PC-3 (cell line): ENCODE measurements around the gene CAPN3. TPM values are rescaled to one million over a fixed set of nuclear protein-coding genes. Genes with fewer than 3 reads are reported as not detected.

ENCODE experiments used
- ATAC-seq: fragments of 200-7000 bp; cut with Tn5 transposase; 2 replicates; pipeline ENCODE4 v1.9.1; 2020; ENCODE audit warnings: mild to moderate bottlenecking, moderate library complexity
- BruUV-seq: library from RNA; stranded (reverse); fragments of 400-500 nt; replicated peaks from 2 replicates; lab custom pipeline; 2021; lab: Mats Ljungman, UMichigan
- CTCF ChIA-PET: fragments of 300-600 bp; sonication (Branson Sonifier 250); formaldehyde crosslinking; loops from one replicate; lab custom pipeline; 2022; ENCODE audit warnings: antibody characterized with exemption; lab: Charles Lee
- POLR2A ChIA-PET: fragments of 300-600 bp; sonication (Branson Sonifier 250); formaldehyde crosslinking; loops from one replicate; lab custom pipeline; 2022; ENCODE audit warnings: antibody characterized with exemption; ENCODE audit not compliant: unreplicated experiment; lab: Charles Lee
- DNase-seq: peaks from one replicate; pipeline ENCODE4 v3.0.0-alpha.2; 2015
- H2AFZ ChIP-seq: fragments of 300-600 bp; sonication (generic); 2 replicates; pipeline ENCODE4 v1.6.0; 2016; ENCODE audit warnings: antibody characterized with exemption, low read length
- H3F3A ChIP-seq: fragments of 300-600 bp; sonication (generic); one replicate; pipeline ENCODE4 v1.6.0; 2017; ENCODE audit warnings: antibody characterized with exemption, low read length, control low read depth, mild to moderate bottlenecking; ENCODE audit not compliant: unreplicated experiment
- H3K27ac ChIP-seq: fragments of 300-600 bp; sonication (generic); 2 replicates; pipeline ENCODE4 v1.5.1; 2016; ENCODE audit warnings: mild to moderate bottlenecking, low read length
- H3K27me3 ChIP-seq: fragments of 300-600 bp; sonication (generic); 2 replicates; pipeline ENCODE4 v1.6.1; 2016; ENCODE audit warnings: low read length, mixed read lengths
- H3K36me3 ChIP-seq: fragments of 300-600 bp; sonication (generic); 2 replicates; pipeline ENCODE4 v1.6.1; 2016; ENCODE audit warnings: low read depth, mixed run types, low read length, mixed read lengths
- H3K4me1 ChIP-seq: fragments of 300-600 bp; sonication (generic); 2 replicates; pipeline ENCODE4 v1.5.1; 2016; ENCODE audit warnings: low read length; ENCODE audit not compliant: insufficient read depth
- H3K4me2 ChIP-seq: fragments of 300-600 bp; sonication (generic); 2 replicates; pipeline ENCODE4 v1.6.0; 2016; ENCODE audit warnings: low read length
- H3K4me3 ChIP-seq: fragments of 300-600 bp; sonication (generic); 2 replicates; pipeline ENCODE4 v1.5.1; 2016; ENCODE audit warnings: mild to moderate bottlenecking, low read length, mixed read lengths
- H3K79me2 ChIP-seq: fragments of 300-600 bp; sonication (generic); 2 replicates; pipeline ENCODE4 v1.6.1; 2017; ENCODE audit warnings: low read length, mixed read lengths
- H3K9ac ChIP-seq: fragments of 300-600 bp; sonication (generic); 2 replicates; pipeline ENCODE4 v1.6.0; 2016; ENCODE audit warnings: mild to moderate bottlenecking, low read length
- H3K9me2 ChIP-seq: fragments of 300-600 bp; sonication (generic); replicated peaks from 2 replicates; pipeline ENCODE4 v1.6.1; 2016; ENCODE audit warnings: mixed run types, low read length, mixed read lengths
- H3K9me3 ChIP-seq: fragments of 300-600 bp; sonication (generic); 2 replicates; pipeline ENCODE4 v1.6.1; 2016; ENCODE audit warnings: low read length, mixed read lengths
- H4K20me1 ChIP-seq: fragments of 300-600 bp; sonication (generic); 2 replicates; pipeline ENCODE4 v1.6.1; 2016; ENCODE audit warnings: low read length, mixed read lengths
- EZH2 ChIP-seq: fragments of 300-600 bp; sonication (generic); IDR thresholded peaks from one replicate; pipeline ENCODE4 v1.6.1; 2017; ENCODE audit warnings: antibody characterized with exemption, mild to moderate bottlenecking, low read length; ENCODE audit not compliant: unreplicated experiment
- EZH2phosphoT487 ChIP-seq: fragments of 300-600 bp; sonication (generic); IDR thresholded peaks from 2 replicates; pipeline ENCODE4 v1.6.1; 2018; ENCODE audit warnings: mild to moderate bottlenecking, antibody characterized with exemption, low read length, borderline replicate concordance
- intact Hi-C: fragments of 100-400 bp; cut with micrococcal nuclease; formaldehyde crosslinking; loops from 2 replicates; pipeline ENCODE4 v1.9.0; 2023
- total RNA-seq: library from RNA; depleted of rRNA; stranded (reverse); fragments of >200 nt; gene quantifications from 2 replicates; pipeline ENCODE4 v1.2.3, GENCODE V29; 2014
- TF ChIP-seq, protein P1 (sequence below): fragments of 300-600 bp; sonication (generic); conservative IDR thresholded peaks from 2 replicates; pipeline ENCODE4 v1.5.1; 2017; ENCODE audit warnings: antibody characterized with exemption, low read depth, mild to moderate bottlenecking, low read length

Gene CAPN3
- total RNA-seq, 1 experiment from 2014 or later = 0.40 TPM

DNA sequence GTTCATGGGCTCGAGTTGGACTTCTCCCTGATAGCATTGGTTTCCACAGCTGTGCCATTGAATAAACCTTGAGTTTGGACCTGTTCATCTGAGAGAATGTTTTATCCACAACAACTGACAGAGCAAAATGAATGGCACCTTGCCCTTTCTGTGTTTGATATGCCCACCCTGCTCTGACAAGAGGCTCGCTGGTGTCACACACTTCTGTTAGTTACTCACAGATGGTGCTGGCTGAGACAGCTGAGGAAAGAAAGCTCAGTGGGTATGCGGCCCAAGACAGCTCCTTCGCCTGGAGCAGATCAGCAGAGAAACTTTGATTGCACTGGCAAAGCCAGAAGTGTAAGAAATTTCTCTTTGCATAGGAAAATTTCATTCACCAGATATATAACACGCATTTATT is 2.5 kb upstream of the CAPN3 start:
- Histone ChIP-seq H4K20me1 (no peaks in the 10 kb centered on the region), H3K79me2 (no peaks in the 10 kb centered on the region), H3K4me3 (no peak overlapping the region), H3K27ac (no peak overlapping the region), H3K9me3 (no peaks in the 10 kb centered on the region), H3K9me2 (no peaks in the 10 kb centered on the region), H3K9ac (no peak overlapping the region), H2AFZ (no peak overlapping the region), H3K36me3 (no peaks in the 10 kb centered on the region), H3K4me1 (no peaks in the 10 kb centered on the region), H3F3A (no peaks in the 10 kb centered on the region), H3K4me2 (no peak overlapping the region), H3K27me3 (no peaks in the 10 kb centered on the region)
- ATAC-seq (no peak), DNase-seq (no peak)
- no TSS peak for BruUV-seq
- ChIA-PET POLR2A (no interaction called here), CTCF (no interaction called here)
- intact Hi-C loops = no loop called here
- no peak for TF ChIP-seq EZH2phosphoT487
- TF ChIP-seq EZH2 = no peak
- TF ChIP-seq, protein P1, sequence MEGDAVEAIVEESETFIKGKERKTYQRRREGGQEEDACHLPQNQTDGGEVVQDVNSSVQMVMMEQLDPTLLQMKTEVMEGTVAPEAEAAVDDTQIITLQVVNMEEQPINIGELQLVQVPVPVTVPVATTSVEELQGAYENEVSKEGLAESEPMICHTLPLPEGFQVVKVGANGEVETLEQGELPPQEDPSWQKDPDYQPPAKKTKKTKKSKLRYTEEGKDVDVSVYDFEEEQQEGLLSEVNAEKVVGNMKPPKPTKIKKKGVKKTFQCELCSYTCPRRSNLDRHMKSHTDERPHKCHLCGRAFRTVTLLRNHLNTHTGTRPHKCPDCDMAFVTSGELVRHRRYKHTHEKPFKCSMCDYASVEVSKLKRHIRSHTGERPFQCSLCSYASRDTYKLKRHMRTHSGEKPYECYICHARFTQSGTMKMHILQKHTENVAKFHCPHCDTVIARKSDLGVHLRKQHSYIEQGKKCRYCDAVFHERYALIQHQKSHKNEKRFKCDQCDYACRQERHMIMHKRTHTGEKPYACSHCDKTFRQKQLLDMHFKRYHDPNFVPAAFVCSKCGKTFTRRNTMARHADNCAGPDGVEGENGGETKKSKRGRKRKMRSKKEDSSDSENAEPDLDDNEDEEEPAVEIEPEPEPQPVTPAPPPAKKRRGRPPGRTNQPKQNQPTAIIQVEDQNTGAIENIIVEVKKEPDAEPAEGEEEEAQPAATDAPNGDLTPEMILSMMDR = no peak

DNA sequence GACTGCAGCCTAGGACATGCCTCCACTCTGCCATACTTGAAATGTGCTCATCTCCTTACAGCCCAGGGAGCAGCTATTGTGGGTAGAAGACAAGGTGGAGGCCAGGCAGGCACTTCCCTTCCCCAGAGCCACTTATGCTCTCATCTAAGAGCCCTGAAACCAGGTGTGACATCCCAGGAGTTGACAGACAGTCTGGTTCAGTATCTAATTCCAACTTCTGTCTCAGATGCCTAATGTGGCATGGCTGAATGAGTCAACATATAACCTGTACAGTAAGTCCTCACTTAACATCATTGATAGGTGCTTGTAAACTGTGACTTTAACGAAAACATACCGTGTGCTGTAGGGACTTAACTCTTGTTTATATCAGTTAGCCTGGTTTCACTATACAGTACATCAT is 1.2 kb upstream of the CAPN3 start:
- ChIA-PET CTCF (no interaction called here), POLR2A (no interaction called here)
- no peak overlapping the region for H3K4me3 ChIP-seq
- H3K27me3 ChIP-seq = no peaks in the 10 kb centered on the region
- BruUV-seq = no TSS peak
- H2AFZ ChIP-seq = no peak overlapping the region
- H4K20me1 ChIP-seq = no peaks in the 10 kb centered on the region
- H3K27ac ChIP-seq = no peak overlapping the region
- intact Hi-C loops = no loop called here
- no peak overlapping the region for H3K9ac ChIP-seq
- H3K9me2 ChIP-seq = no peaks in the 10 kb centered on the region
- no peak overlapping the region for H3K4me2 ChIP-seq
- ATAC-seq (no peak), DNase-seq (no peak)
- no peaks in the 10 kb centered on the region for H3K79me2 ChIP-seq
- TF ChIP-seq EZH2phosphoT487 (no peak), EZH2 (no peak)
- TF ChIP-seq, protein P1 = no peak
- H3K9me3 ChIP-seq = no peaks in the 10 kb centered on the region
- H3K36me3 ChIP-seq = no peaks in the 10 kb centered on the region
- no peaks in the 10 kb centered on the region for H3F3A ChIP-seq
- H3K4me1 ChIP-seq = no peaks in the 10 kb centered on the region

DNA sequence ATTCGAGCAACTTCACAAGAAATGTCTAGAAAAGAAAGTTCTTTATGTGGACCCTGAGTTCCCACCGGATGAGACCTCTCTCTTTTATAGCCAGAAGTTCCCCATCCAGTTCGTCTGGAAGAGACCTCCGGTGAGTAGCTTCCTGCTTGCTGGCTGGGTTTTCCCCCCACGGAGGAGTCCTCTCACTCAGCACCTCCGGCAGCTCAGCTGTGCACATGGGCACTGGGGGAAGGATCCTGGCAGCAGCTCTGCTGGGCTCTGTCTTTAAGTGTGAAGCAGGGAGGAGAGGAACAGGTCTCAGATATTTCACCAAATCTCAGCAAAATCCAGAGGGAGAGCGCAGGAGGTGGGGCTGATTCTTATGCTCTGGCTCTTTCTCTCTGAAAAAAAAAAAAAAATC is 684 bp downstream of the CAPN3 start:
- intact Hi-C loops = no loop called here
- POLR2A ChIA-PET = no interaction called here
- CTCF ChIA-PET = no interaction called here
- no peak overlapping the region for H3K4me3 ChIP-seq
- no peaks in the 10 kb centered on the region for H3K4me1 ChIP-seq
- no peaks in the 10 kb centered on the region for H3F3A ChIP-seq
- no peaks in the 10 kb centered on the region for H3K79me2 ChIP-seq
- no peak overlapping the region for H3K27ac ChIP-seq
- no peaks in the 10 kb centered on the region for H3K9me2 ChIP-seq
- H4K20me1 ChIP-seq = no peaks in the 10 kb centered on the region
- DNase-seq (no peak), ATAC-seq (no peak)
- TF ChIP-seq, protein P1 = no peak
- no peak for TF ChIP-seq EZH2
- TF ChIP-seq EZH2phosphoT487 = no peak
- H3K4me2 ChIP-seq = no peak overlapping the region
- H3K36me3 ChIP-seq = no peaks in the 10 kb centered on the region
- BruUV-seq = no TSS peak
- no peak overlapping the region for H2AFZ ChIP-seq
- H3K27me3 ChIP-seq = no peaks in the 10 kb centered on the region
- H3K9ac ChIP-seq = no peak overlapping the region
- no peaks in the 10 kb centered on the region for H3K9me3 ChIP-seq
